ENCODE measurements around the gene LACTB. TPM values are rescaled to one million over a fixed set of nuclear protein-coding genes. Genes with fewer than 3 reads are reported as not detected.

LACTB gene
- total and polyA plus RNA-seq, 2 of the 13 experiments (the other 11 are each of a cell fraction or from before 2014, with no cell fraction given): 14.8 to 23.0 TPM

DNA sequence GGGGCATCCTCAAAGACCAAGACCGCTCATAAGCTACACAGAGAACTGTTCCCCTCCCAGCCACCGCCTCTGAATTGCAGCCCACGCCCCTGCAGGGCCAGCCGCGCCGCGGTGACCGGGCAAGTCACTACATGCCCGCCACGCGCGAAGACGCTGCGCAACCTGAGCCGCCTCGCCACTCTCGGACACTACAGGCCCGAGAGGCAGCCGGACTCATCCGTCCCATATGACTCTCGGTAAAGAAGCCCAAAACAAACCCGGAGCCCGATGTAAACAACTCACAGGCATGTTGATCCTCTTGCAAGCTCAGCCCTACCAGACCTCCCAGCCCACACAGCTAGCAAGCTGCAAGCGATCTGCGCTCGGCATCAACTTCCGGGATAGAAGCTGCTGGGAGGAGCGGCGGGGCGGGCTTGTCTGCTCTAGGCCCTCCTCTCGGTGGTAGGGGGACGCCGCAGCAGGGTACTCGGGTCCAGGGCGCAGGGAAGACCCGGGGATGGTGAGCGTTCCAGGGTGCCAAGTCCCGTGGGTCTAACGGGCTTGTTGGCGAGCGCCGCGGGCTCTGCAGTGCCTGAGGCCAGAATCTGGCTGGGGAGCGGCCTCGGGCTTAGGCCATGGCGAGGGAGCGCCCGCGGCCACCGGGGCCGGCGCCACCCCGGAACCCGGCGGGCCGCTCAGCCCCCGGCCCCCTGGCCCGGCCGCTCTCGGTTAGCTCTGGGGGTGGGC is 35.6 kb downstream of the LACTB start, which contains the start of gene RPS27L (continued):
- TF ChIP-seq, protein P1, sequence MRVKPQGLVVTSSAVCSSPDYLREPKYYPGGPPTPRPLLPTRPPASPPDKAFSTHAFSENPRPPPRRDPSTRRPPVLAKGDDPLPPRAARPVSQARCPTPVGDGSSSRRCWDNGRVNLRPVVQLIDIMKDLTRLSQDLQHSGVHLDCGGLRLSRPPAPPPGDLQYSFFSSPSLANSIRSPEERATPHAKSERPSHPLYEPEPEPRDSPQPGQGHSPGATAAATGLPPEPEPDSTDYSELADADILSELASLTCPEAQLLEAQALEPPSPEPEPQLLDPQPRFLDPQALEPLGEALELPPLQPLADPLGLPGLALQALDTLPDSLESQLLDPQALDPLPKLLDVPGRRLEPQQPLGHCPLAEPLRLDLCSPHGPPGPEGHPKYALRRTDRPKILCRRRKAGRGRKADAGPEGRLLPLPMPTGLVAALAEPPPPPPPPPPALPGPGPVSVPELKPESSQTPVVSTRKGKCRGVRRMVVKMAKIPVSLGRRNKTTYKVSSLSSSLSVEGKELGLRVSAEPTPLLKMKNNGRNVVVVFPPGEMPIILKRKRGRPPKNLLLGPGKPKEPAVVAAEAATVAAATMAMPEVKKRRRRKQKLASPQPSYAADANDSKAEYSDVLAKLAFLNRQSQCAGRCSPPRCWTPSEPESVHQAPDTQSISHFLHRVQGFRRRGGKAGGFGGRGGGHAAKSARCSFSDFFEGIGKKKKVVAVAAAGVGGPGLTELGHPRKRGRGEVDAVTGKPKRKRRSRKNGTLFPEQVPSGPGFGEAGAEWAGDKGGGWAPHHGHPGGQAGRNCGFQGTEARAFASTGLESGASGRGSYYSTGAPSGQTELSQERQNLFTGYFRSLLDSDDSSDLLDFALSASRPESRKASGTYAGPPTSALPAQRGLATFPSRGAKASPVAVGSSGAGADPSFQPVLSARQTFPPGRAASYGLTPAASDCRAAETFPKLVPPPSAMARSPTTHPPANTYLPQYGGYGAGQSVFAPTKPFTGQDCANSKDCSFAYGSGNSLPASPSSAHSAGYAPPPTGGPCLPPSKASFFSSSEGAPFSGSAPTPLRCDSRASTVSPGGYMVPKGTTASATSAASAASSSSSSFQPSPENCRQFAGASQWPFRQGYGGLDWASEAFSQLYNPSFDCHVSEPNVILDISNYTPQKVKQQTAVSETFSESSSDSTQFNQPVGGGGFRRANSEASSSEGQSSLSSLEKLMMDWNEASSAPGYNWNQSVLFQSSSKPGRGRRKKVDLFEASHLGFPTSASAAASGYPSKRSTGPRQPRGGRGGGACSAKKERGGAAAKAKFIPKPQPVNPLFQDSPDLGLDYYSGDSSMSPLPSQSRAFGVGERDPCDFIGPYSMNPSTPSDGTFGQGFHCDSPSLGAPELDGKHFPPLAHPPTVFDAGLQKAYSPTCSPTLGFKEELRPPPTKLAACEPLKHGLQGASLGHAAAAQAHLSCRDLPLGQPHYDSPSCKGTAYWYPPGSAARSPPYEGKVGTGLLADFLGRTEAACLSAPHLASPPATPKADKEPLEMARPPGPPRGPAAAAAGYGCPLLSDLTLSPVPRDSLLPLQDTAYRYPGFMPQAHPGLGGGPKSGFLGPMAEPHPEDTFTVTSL (CRISPR knock-in tag; IDR thresholded peaks at IDR 0.05; ENCODE audit: borderline replicate concordance): no peak; the same call in 1 of the 2 replicates
- TF ChIP-seq ZNF607 (CRISPR knock-in tag; IDR thresholded peaks at IDR 0.05; ENCODE audit: borderline replicate concordance) (peak; percentile 78; the same call in 1 of the 2 replicates), TOE1 (CRISPR knock-in tag; IDR thresholded peaks at IDR 0.05) (0 out of 2 replicates have a peak, but pooled peaks have one; percentile 50), RBM39 (IDR thresholded peaks at IDR 0.05; ENCODE audit: low read depth, low read length, poor library complexity, severe bottlenecking) (peak; percentile 93), TBL1XR1 (IDR thresholded peaks at IDR 0.05; ENCODE audit: borderline replicate concordance, low read length, partially characterized antibody) (no peak), DMAP1 (CRISPR knock-in tag; IDR thresholded peaks at IDR 0.05) (peak; percentile 97), KAT7 (CRISPR knock-in tag; IDR thresholded peaks at IDR 0.05; ENCODE audit: borderline replicate concordance) (peak; percentile 90), ZNF629 (CRISPR knock-in tag; conservative IDR thresholded peaks at IDR 0.05) (no peak), SIX4 (CRISPR knock-in tag; IDR thresholded peaks at IDR 0.05) (peak; percentile 53; the same call in 1 of the 2 replicates), ZSCAN29 (CRISPR knock-in tag; conservative IDR thresholded peaks at IDR 0.05) (no peak; the same call in 1 of the 2 replicates), KDM6A (CRISPR knock-in tag; IDR thresholded peaks at IDR 0.05; ENCODE audit: low read depth) (no peak), RELA (CRISPR knock-in tag; IDR thresholded peaks at IDR 0.05) (no peak), CEBPG (CRISPR knock-in tag; IDR thresholded peaks at IDR 0.05) (peak; percentile 24; the same call in 1 of the 2 replicates), REXO4 (CRISPR knock-in tag; IDR thresholded peaks at IDR 0.05; ENCODE audit: borderline replicate concordance) (no peak), PCBP2 (optimal IDR thresholded peaks at IDR 0.05; ENCODE audit: low read depth, low read length, poor library complexity, severe bottlenecking) (no peak)
- TF ChIP-seq, protein P2, sequence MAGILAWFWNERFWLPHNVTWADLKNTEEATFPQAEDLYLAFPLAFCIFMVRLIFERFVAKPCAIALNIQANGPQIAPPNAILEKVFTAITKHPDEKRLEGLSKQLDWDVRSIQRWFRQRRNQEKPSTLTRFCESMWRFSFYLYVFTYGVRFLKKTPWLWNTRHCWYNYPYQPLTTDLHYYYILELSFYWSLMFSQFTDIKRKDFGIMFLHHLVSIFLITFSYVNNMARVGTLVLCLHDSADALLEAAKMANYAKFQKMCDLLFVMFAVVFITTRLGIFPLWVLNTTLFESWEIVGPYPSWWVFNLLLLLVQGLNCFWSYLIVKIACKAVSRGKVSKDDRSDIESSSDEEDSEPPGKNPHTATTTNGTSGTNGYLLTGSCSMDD (CRISPR knock-in tag; IDR thresholded peaks at IDR 0.05): no peak; the same call in 1 of the 2 replicates
- TF ChIP-seq, protein P3, sequence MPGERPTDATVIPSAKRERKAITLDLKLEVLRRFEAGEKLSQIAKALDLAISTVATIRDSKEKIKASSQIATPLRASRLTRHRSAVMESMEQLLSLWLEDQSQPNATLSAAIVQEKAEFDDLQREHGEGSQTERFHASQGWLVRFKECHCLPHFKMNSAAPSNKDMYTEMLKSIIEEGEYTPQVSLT (CRISPR knock-in tag; IDR thresholded peaks at IDR 0.05; ENCODE audit: borderline replicate concordance, low read depth): no peak
- TF ChIP-seq, protein P4, sequence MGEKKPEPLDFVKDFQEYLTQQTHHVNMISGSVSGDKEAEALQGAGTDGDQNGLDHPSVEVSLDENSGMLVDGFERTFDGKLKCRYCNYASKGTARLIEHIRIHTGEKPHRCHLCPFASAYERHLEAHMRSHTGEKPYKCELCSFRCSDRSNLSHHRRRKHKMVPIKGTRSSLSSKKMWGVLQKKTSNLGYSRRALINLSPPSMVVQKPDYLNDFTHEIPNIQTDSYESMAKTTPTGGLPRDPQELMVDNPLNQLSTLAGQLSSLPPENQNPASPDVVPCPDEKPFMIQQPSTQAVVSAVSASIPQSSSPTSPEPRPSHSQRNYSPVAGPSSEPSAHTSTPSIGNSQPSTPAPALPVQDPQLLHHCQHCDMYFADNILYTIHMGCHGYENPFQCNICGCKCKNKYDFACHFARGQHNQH (CRISPR knock-in tag; IDR thresholded peaks at IDR 0.05): peak; percentile 66

Data from HepG2 (cell line).